Measurements from ENCODE around the gene FAM50B.

Gene FAM50B

GRCh38 chr6:3881711-3882421 lies 32.7 kb downstream of the FAM50B start:
- H3K4me2 ChIP-seq: no peak overlapping the region
- no peaks in the 10 kb centered on the region for H3K27me3 ChIP-seq (ENCODE audit: insufficient read depth, low read depth)
- no peak overlapping the region for H3K27ac ChIP-seq
- no peak for TF ChIP-seq CTCF (conservative IDR thresholded peaks at IDR 0.05; ENCODE audit: low read depth, low read length)
- H3K36me3 ChIP-seq (ENCODE audit: insufficient read depth): no peaks in the 10 kb centered on the region
- no peaks in the 10 kb centered on the region for H4K20me1 ChIP-seq (ENCODE audit: insufficient read depth)
- H3K9ac ChIP-seq: no peak overlapping the region
- no peaks in the 10 kb centered on the region for H3K4me1 ChIP-seq (ENCODE audit: low read depth, poor library complexity, severe bottlenecking)
- no peak overlapping the region for H2AFZ ChIP-seq (ENCODE audit: low read depth)
- no peaks in the 10 kb centered on the region for H3K79me2 ChIP-seq (ENCODE audit: insufficient read depth, low read depth)
- no peak overlapping the region for H3K4me3 ChIP-seq (IDR thresholded peaks at IDR 0.05; ENCODE audit: insufficient read depth, low read depth, low read length)

GRCh38 chr6:3882431-3882830 lies 33.3 kb downstream of the FAM50B start:
- H3K9ac ChIP-seq: no peak overlapping the region
- H3K27me3 ChIP-seq (ENCODE audit: insufficient read depth, low read depth): no peaks in the 10 kb centered on the region
- no peaks in the 10 kb centered on the region for H3K4me1 ChIP-seq (ENCODE audit: low read depth, poor library complexity, severe bottlenecking)
- no peaks in the 10 kb centered on the region for H3K36me3 ChIP-seq (ENCODE audit: insufficient read depth)
- H4K20me1 ChIP-seq (ENCODE audit: insufficient read depth): no peaks in the 10 kb centered on the region
- H3K4me3 ChIP-seq (IDR thresholded peaks at IDR 0.05; ENCODE audit: insufficient read depth, low read depth, low read length): no peak overlapping the region
- H2AFZ ChIP-seq (ENCODE audit: low read depth): no peak overlapping the region
- H3K4me2 ChIP-seq: no peak overlapping the region
- no peaks in the 10 kb centered on the region for H3K79me2 ChIP-seq (ENCODE audit: insufficient read depth, low read depth)
- TF ChIP-seq CTCF (conservative IDR thresholded peaks at IDR 0.05; ENCODE audit: low read depth, low read length): no peak
- H3K27ac ChIP-seq: no peak overlapping the region

GRCh38 chr6:3882866-3883265 lies 33.7 kb downstream of the FAM50B start:
- TF ChIP-seq CTCF (conservative IDR thresholded peaks at IDR 0.05; ENCODE audit: low read depth, low read length): no peak
- Histone ChIP-seq H3K27me3 (ENCODE audit: insufficient read depth, low read depth) (no peaks in the 10 kb centered on the region), H3K4me3 (IDR thresholded peaks at IDR 0.05; ENCODE audit: insufficient read depth, low read depth, low read length) (no peak overlapping the region), H3K79me2 (ENCODE audit: insufficient read depth, low read depth) (no peaks in the 10 kb centered on the region), H2AFZ (ENCODE audit: low read depth) (no peak overlapping the region), H4K20me1 (ENCODE audit: insufficient read depth) (no peaks in the 10 kb centered on the region), H3K4me2 (no peak overlapping the region), H3K36me3 (ENCODE audit: insufficient read depth) (no peaks in the 10 kb centered on the region), H3K9ac (no peak overlapping the region), H3K27ac (no peak overlapping the region), H3K4me1 (ENCODE audit: low read depth, poor library complexity, severe bottlenecking) (no peaks in the 10 kb centered on the region)

- Histone ChIP-seq H3K4me2 (no peak overlapping the region), H3K4me3 (IDR thresholded peaks at IDR 0.05; ENCODE audit: insufficient read depth, low read depth, low read length) (no peak overlapping the region), H3K36me3 (ENCODE audit: insufficient read depth) (no peaks in the 10 kb centered on the region), H3K9ac (no peak overlapping the region), H3K79me2 (ENCODE audit: insufficient read depth, low read depth) (no peaks in the 10 kb centered on the region), H3K27me3 (ENCODE audit: insufficient read depth, low read depth) (no peaks in the 10 kb centered on the region), H3K4me1 (ENCODE audit: low read depth, poor library complexity, severe bottlenecking) (no peaks in the 10 kb centered on the region), H3K27ac (no peak overlapping the region), H4K20me1 (ENCODE audit: insufficient read depth) (no peaks in the 10 kb centered on the region), H2AFZ (ENCODE audit: low read depth) (no peak overlapping the region)
- TF ChIP-seq CTCF (conservative IDR thresholded peaks at IDR 0.05; ENCODE audit: low read depth, low read length): no peak
Measured at GRCh38 chr6:3884007-3884745, 35.0 kb downstream of the FAM50B start.
